ENCODE measurements around the gene E4F1.

- TF ChIP-seq CTCF (IDR thresholded peaks at IDR 0.05): no peak
- TF ChIP-seq POLR2AphosphoS5 (IDR thresholded peaks at IDR 0.05): no peak
These were observed 38.4 kb upstream of the E4F1 start for GRCh38 chr16:2184962-2185361.
